HG02870 (cell line): ENCODE measurements around the gene PLCB2.

Experiments used
- ATAC-seq: cut with Tn5 transposase; IDR thresholded peaks from one replicate; pipeline ENCODE4 v1.9.1; 2021; ENCODE audit warnings: mild to moderate bottlenecking, moderate library complexity; ENCODE audit not compliant: unreplicated experiment

PLCB2 gene

GRCh38 chr15:40240619-40241221, 67.0 kb downstream of the PLCB2 start:
- no peak for ATAC-seq

- no peak for ATAC-seq
These were observed 67.8 kb downstream of the PLCB2 start for GRCh38 chr15:40239693-40240618.

GRCh38 chr15:40239404-40239692, 68.4 kb downstream of the PLCB2 start:
- no peak for ATAC-seq

GRCh38 chr15:40238532-40239403, 69.0 kb downstream of the PLCB2 start, which contains the start of gene PAK6:
TSS of gene PAK6 (plus strand) at chr15:40239063. CDS start at chr15:40264786, 25,723 bp downstream.
- no peak for ATAC-seq
